ENCODE data around the gene CDX4. TPM values are rescaled to one million over a fixed set of nuclear protein-coding genes. Genes with fewer than 3 reads are reported as not detected.

The CDX4 gene
- total RNA-seq, 4 donors from 2014 or later: not detected

Small RNAs within 50 kb of the gene (small RNA-seq; reads per million reads assigned to genes)
- 0 reads per million in 3 donors for gene MORF4L1P6
- gene RNU6-1044P: 0 reads per million in 3 donors

Other genes starting within 250 kb of the CDX4 start
- 1 to 10 TPM; 3.3 to 5.0 (median 3.5) TPM for gene NAP1L2, start 232.2 kb upstream of the CDX4 start, total RNA-seq
- gene CHIC1, start 116.1 kb downstream of the CDX4 start, total RNA-seq: 10 to 100 TPM; 10.5 to 14.6 (median 11.7) TPM

All from esophagus muscularis mucosa (tissue), 4 donors.